ENCODE measurements around the gene HADHB.

DNA sequence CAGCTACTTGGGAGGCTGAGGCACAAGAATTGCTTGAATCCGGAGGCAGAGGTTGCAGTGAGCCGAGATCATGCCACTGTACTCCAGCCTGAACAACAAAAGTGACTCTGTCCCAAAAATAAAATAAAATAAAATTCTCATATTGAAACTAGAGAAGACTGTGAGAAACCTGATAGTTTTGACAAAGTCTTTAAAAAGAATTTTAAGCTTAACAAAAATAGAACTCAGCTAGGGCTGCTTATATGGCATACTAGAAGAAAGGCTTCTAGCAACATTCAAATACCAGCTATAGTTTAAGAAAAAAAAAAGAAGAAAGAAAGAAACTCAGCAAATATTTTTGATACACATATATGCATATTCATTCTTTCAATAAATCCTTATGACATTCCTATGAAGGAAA lies 13.9 kb upstream of the HADHB start:
- no peak for TF ChIP-seq POLR2A (IDR thresholded peaks at IDR 0.05; ENCODE audit: low read depth, low read length)
- TF ChIP-seq POLR2AphosphoS5 (IDR thresholded peaks at IDR 0.05; ENCODE audit: low read depth, low read length) = no peak

Data from GM12891 (cell line).